ENCODE data around the gene TCF7L1.

Gene TCF7L1

DNA sequence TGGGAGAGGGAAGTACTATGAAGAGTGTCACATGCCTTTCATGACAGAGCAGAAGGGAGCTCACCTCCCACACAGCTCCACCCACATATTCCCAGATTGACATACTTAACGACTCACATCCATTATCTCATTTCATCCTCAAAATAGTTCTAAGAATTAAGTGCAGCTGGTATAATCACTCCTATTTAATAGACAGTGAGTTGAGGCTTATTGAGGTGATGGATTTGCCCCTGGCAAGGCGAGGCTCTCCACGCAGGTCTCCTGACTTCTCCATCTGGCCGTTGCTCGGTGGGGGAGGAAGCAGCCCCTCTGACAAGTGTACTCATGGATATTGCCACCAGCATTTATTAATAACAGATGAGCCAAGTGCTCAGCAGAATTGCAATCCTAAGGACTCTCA lies 113.2 kb downstream of the TCF7L1 start:
- H3K4me3 ChIP-seq (ENCODE audit: low read depth in 1 of 2, low read length in 1 of 2): no peak overlapping the region
- H3K36me3 ChIP-seq: no peaks in the 10 kb centered on the region
- no peaks in the 10 kb centered on the region for H3K4me1 ChIP-seq (ENCODE audit: control insufficient read depth in 1 of 2, insufficient read depth in 1 of 2, low read depth in 1 of 2, low read length in 1 of 2)
- TF ChIP-seq CTCF (IDR thresholded peaks at IDR 0.05): no peak
- no peak overlapping the region for H3K27ac ChIP-seq
- no peaks in the 10 kb centered on the region for H3K27me3 ChIP-seq
- no peaks in the 10 kb centered on the region for H3K9me3 ChIP-seq

GRCh38 chr2:85247610-85248009 lies 114.4 kb downstream of the TCF7L1 start:
- Histone ChIP-seq H3K36me3 (no peaks in the 10 kb centered on the region), H3K4me1 (ENCODE audit: control insufficient read depth in 1 of 2, insufficient read depth in 1 of 2, low read depth in 1 of 2, low read length in 1 of 2) (no peaks in the 10 kb centered on the region), H3K27me3 (no peaks in the 10 kb centered on the region), H3K27ac (no peak overlapping the region), H3K4me3 (ENCODE audit: low read depth in 1 of 2, low read length in 1 of 2) (no peak overlapping the region), H3K9me3 (no peaks in the 10 kb centered on the region)
- no peak for TF ChIP-seq CTCF (IDR thresholded peaks at IDR 0.05)

- Histone ChIP-seq H3K9me3 (no peaks in the 10 kb centered on the region), H3K27ac (no peak overlapping the region), H3K36me3 (no peaks in the 10 kb centered on the region), H3K27me3 (no peaks in the 10 kb centered on the region), H3K4me1 (ENCODE audit: control insufficient read depth in 1 of 2, insufficient read depth in 1 of 2, low read depth in 1 of 2, low read length in 1 of 2) (no peaks in the 10 kb centered on the region), H3K4me3 (ENCODE audit: low read depth in 1 of 2, low read length in 1 of 2) (no peak overlapping the region)
- no peak for TF ChIP-seq CTCF (IDR thresholded peaks at IDR 0.05)
Measured at GRCh38 chr2:85248773-85249509, 115.7 kb downstream of the TCF7L1 start.

- Histone ChIP-seq H3K9me3 (no peaks in the 10 kb centered on the region), H3K36me3 (no peaks in the 10 kb centered on the region), H3K27me3 (no peaks in the 10 kb centered on the region), H3K27ac (no peak overlapping the region), H3K4me1 (ENCODE audit: control insufficient read depth in 1 of 2, insufficient read depth in 1 of 2, low read depth in 1 of 2, low read length in 1 of 2) (no peaks in the 10 kb centered on the region), H3K4me3 (ENCODE audit: low read depth in 1 of 2, low read length in 1 of 2) (no peak overlapping the region)
- TF ChIP-seq CTCF (IDR thresholded peaks at IDR 0.05): no peak
Measured at GRCh38 chr2:85250045-85250444, 116.9 kb downstream of the TCF7L1 start.

DNA sequence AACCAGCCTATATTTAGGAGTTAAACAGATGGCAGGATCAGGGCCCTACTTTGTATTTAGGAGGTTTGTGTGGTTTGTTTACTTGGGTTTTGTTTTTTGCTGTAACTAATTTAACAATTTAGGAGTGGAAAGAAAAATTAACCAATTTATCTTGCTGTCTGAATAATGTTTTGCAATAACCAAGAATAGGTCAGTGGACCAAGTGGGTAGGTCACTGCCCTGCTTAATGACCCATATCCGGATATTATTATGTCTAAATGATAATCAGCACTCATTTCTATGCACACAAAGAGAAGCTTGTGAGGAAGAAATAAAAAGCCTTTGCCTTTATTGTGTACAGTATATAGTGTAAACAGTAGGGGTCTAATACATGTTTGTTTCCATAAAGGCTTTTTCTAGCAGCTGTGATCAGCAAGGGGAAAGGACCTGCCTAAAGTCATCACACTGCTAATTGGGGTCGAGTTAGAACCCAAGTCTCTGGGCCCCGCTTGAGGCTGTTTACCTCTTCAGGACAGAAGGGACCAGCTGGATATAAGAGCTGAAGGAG lies 118.0 kb downstream of the TCF7L1 start:
- TF ChIP-seq CTCF (IDR thresholded peaks at IDR 0.05): no peak
- no peaks in the 10 kb centered on the region for H3K4me1 ChIP-seq (ENCODE audit: control insufficient read depth in 1 of 2, insufficient read depth in 1 of 2, low read depth in 1 of 2, low read length in 1 of 2)

More for the DNA sequence above, 118.0 kb downstream of the TCF7L1 start:
- Histone ChIP-seq H3K9me3 (no peaks in the 10 kb centered on the region), H3K36me3 (no peaks in the 10 kb centered on the region), H3K27me3 (no peaks in the 10 kb centered on the region), H3K4me3 (ENCODE audit: low read depth in 1 of 2, low read length in 1 of 2) (no peak overlapping the region), H3K27ac (no peak overlapping the region)
